ENCODE measurements around the gene SCMH1. TPM values are rescaled to one million over a fixed set of nuclear protein-coding genes. Genes with fewer than 3 reads are reported as not detected.

Gene SCMH1
- total RNA-seq, 4 donors from 2014 or later: 45.6 to 102 (median 82.5) TPM

DNA sequence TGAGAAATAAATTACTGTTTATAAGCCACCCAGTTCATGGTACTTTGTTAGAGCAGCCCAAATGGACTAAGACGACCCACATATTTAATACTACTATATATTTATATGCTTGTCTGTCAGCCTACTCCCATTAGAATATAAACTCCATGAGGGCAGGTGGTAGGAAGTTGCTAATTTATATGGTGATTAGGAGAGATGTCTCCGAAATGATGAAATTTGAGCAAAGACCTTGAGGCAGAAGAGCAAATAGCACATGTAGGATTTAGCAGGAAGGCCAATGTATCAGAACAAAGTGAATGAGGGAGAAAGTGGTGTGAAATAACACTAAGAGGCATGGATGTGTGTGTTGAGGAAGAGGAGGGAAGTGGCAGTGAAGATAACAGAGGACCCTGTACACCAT lies 210.0 kb downstream of the SCMH1 start:
- no peak for ATAC-seq
- Histone ChIP-seq H3K4me1 (no peaks in the 10 kb centered on the region), H3K9me3 (no peaks in the 10 kb centered on the region), H3K27ac (no peak overlapping the region), H3K36me3 (peaks cover 4 to 99% of the 10 kb centered on the region in 2 donors), H3K4me3 (no peak overlapping the region), H3K27me3 (no peaks in the 10 kb centered on the region)
- 93 to 100% methylated on average over 2 of the region's 2 CpGs for WGBS, 2 donors (ENCODE audit: low coverage in 1 of 2)
- no peak for TF ChIP-seq CTCF (IDR thresholded peaks at IDR 0.05)
- TF ChIP-seq POLR2AphosphoS5 (IDR thresholded peaks at IDR 0.05): no peak
- TF ChIP-seq EP300 (IDR thresholded peaks at IDR 0.05): no peak
- no peak for TF ChIP-seq POLR2A (IDR thresholded peaks at IDR 0.05)

GRCh38 chr1:41030872-41031616 lies 211.1 kb downstream of the SCMH1 start:
- H3K27ac ChIP-seq: no peak overlapping the region
- H3K36me3 ChIP-seq: peaks cover 0 to 99% of the 10 kb centered on the region in 2 donors
- WGBS, 2 donors (ENCODE audit: low coverage in 1 of 2): 83 to 94% methylated on average over 1 to 2 of the region's 8 CpGs
- TF ChIP-seq POLR2A (IDR thresholded peaks at IDR 0.05): no peak
- no peak overlapping the region for H3K4me3 ChIP-seq
- no peaks in the 10 kb centered on the region for H3K27me3 ChIP-seq
- H3K4me1 ChIP-seq: no peaks in the 10 kb centered on the region
- no peaks in the 10 kb centered on the region for H3K9me3 ChIP-seq
- no peak for ATAC-seq

- Histone ChIP-seq H3K27me3 (no peaks in the 10 kb centered on the region), H3K4me3 (no peak overlapping the region), H3K36me3 (peaks cover 0 to 93% of the 10 kb centered on the region in 2 donors), H3K9me3 (no peaks in the 10 kb centered on the region), H3K27ac (no peak overlapping the region), H3K4me1 (no peaks in the 10 kb centered on the region)
- no peak for TF ChIP-seq CTCF (IDR thresholded peaks at IDR 0.05)
- no peak for TF ChIP-seq POLR2A (IDR thresholded peaks at IDR 0.05)
- TF ChIP-seq POLR2AphosphoS5 (IDR thresholded peaks at IDR 0.05): no peak
- no peak for TF ChIP-seq EP300 (IDR thresholded peaks at IDR 0.05)
- WGBS, 2 donors (ENCODE audit: low coverage in 1 of 2): no CpG with 5 or more reads among the region's 10 CpGs
- ATAC-seq: no peak
Observed at GRCh38 chr1:41028034-41028642, 214.0 kb downstream of the SCMH1 start.

DNA sequence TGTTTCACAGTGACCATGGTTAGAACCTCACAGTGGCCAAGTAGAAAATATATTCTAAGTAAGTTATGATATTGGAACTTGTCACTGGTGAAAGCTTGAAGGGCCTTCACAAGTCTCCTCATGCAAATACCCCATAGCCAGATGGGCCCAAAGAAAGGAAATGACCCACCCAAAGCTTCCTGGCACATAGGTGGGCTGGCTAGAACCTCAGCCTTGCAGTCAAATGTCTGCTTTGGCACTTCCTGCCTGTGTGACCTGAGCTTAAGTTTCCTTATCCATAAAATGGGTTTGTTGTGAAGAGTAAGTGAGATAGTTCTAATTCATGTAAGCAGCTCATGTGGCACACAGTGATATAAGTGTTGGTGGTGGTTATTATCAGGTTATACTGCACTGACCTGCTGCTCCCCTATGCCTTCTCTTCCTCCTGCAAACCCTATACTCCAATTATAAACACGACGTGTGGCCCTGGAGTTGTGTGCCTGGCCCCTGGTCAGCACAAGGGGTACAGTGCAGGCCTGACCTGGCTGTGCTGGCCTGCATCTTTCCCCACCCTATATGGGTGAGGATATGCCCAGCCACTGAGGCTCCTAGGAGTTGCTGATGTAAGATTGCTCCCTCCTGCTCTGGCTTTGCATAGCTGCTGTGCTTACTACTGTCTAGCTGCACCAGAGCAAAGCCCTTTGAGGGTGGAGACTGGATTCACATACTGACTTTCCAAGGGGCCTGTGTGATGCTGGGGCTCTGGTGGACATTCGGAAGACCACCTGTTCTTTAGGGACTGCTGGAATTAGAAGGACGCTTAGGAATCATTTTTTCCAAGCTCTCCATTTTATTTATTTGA lies 215.9 kb downstream of the SCMH1 start:
- no peaks in the 10 kb centered on the region for H3K27me3 ChIP-seq
- peaks cover 0 to 82% of the 10 kb centered on the region in 2 donors for H3K36me3 ChIP-seq
- no peak overlapping the region for H3K27ac ChIP-seq
- no peak for TF ChIP-seq EP300 (IDR thresholded peaks at IDR 0.05)
- TF ChIP-seq POLR2AphosphoS5 (IDR thresholded peaks at IDR 0.05): no peak
- TF ChIP-seq CTCF (IDR thresholded peaks at IDR 0.05): no peak
- TF ChIP-seq POLR2A (IDR thresholded peaks at IDR 0.05): no peak
- no peaks in the 10 kb centered on the region for H3K9me3 ChIP-seq
- WGBS, 2 donors (ENCODE audit: low coverage in 1 of 2): 85% methylated on average over 2 of the region's 4 CpGs; no CpG with 5 or more reads in 1 of the 2 donors
- no peak overlapping the region for H3K4me3 ChIP-seq
- peaks cover 0 to 10% (median 0%) of the 10 kb centered on the region in 3 donors for H3K4me1 ChIP-seq
- ATAC-seq: peak; percentile 2

DNA sequence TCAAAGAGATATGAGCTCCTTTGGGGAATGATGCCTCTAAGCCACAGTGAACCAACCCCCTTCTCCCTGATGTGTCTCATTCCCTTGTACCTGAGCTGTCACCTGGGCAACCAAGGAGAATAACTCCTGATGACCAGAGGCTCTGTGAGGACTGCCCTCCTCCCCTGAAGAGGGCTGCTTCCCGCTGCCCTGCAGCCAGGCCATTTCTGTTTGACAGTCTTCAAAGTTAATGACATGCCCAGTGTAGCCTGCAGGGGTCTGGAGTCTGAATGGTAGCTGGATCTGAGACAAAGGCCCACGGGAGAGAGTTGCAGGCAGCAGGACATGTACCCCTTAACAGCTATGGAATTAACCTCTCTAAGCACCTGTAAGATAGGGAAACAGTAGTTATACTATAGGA lies 217.2 kb downstream of the SCMH1 start:
- ATAC-seq: no peak
- 73 to 100% methylated on average over 1 to 2 of the region's 2 CpGs for WGBS, 2 donors (ENCODE audit: low coverage in 1 of 2)
- Histone ChIP-seq H3K27ac (no peak overlapping the region), H3K4me1 (peaks cover 0 to 11% (median 0%) of the 10 kb centered on the region in 3 donors), H3K4me3 (no peak overlapping the region), H3K36me3 (peaks cover 0 to 70% of the 10 kb centered on the region in 2 donors), H3K9me3 (no peaks in the 10 kb centered on the region), H3K27me3 (no peaks in the 10 kb centered on the region)
- TF ChIP-seq CTCF (IDR thresholded peaks at IDR 0.05) (no peak), EP300 (IDR thresholded peaks at IDR 0.05) (no peak), POLR2A (IDR thresholded peaks at IDR 0.05) (no peak), POLR2AphosphoS5 (IDR thresholded peaks at IDR 0.05) (no peak)

Measured in gastroesophageal sphincter (tissue), 4 donors.